ENCODE data around the gene ABCG1.

DNA sequence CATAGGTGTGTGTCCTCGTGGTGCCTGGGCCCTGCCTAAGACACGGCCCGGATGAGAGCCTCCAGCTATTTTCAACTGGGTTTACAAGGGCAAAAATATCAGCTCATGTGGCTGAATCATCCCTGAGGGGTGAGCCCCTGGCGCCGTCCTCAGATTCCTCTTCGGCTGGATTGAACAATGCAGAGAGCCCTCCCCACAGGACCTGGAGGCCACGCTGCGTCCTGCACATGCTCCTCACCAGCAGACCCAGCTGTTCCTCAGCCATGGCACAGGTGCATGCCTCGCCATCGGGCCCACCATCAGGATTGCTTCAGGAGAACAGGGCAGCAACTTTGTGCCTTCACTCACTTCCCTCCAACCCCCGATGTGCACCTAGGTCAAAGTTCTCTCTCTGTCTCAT, 60.9 kb downstream of the ABCG1 start:
- TF ChIP-seq POLR2A (IDR thresholded peaks at IDR 0.05; ENCODE audit: low read depth) = no peak
- TF ChIP-seq, protein P1, sequence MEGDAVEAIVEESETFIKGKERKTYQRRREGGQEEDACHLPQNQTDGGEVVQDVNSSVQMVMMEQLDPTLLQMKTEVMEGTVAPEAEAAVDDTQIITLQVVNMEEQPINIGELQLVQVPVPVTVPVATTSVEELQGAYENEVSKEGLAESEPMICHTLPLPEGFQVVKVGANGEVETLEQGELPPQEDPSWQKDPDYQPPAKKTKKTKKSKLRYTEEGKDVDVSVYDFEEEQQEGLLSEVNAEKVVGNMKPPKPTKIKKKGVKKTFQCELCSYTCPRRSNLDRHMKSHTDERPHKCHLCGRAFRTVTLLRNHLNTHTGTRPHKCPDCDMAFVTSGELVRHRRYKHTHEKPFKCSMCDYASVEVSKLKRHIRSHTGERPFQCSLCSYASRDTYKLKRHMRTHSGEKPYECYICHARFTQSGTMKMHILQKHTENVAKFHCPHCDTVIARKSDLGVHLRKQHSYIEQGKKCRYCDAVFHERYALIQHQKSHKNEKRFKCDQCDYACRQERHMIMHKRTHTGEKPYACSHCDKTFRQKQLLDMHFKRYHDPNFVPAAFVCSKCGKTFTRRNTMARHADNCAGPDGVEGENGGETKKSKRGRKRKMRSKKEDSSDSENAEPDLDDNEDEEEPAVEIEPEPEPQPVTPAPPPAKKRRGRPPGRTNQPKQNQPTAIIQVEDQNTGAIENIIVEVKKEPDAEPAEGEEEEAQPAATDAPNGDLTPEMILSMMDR (IDR thresholded peaks at IDR 0.05) = no peak

All from esophagus muscularis mucosa (tissue), 3 donors.